Measurements from ENCODE around the gene HARBI1. TPM values are rescaled to one million over a fixed set of nuclear protein-coding genes. Genes with fewer than 3 reads are reported as not detected.
A peak's percentile ranks its signal among the peaks of the same experiment; 100 is the strongest.

Gene HARBI1
- total RNA-seq, 2 experiments from 2014 or later, result 6.3 to 6.6 TPM

DNA sequence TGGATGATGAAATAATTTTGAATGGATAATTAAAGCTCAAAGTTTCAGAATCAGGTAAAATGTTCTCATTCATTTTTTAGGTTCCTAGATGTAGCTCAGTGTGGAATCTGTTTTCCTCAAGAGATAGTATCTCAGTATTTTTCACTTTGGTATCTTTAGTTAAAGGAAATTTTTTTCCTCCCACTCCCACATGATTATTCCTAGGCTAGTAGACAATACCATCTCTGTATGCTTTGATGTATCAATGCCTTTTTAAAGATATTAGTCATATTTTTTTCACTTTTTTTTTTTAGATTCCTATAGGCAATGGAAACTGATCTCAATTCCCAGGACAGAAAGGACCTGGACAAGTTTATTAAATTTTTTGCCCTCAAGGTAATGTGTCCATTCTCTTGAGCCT is 27.0 kb upstream of the HARBI1 start:
- Mint-ChIP-seq H3K4me3 (no peak overlapping the region), H3K36me3 (ENCODE audit: low read depth) (peaks cover 34% of the 10 kb centered on the region), H3K4me1 (peaks cover 12% of the 10 kb centered on the region), H3K9me3 (peaks cover 8% of the 10 kb centered on the region), H3K27ac (no peak overlapping the region), H3K27me3 (no peaks in the 10 kb centered on the region)
- DNase-seq, result no peak
- ChIA-PET POLR2A (interaction anchor here (0.6 kb wide), 1 partner anchor 158 kb away, joined by 3 read pairs; no protein-coding TSS in a partner anchor), CTCF (interaction anchor here (0.8 to 1.4 kb wide), 4 partner anchors 26 to 249 kb away, joined by 3 to 4 read pairs (median 3); no protein-coding TSS in a partner anchor)

DNA sequence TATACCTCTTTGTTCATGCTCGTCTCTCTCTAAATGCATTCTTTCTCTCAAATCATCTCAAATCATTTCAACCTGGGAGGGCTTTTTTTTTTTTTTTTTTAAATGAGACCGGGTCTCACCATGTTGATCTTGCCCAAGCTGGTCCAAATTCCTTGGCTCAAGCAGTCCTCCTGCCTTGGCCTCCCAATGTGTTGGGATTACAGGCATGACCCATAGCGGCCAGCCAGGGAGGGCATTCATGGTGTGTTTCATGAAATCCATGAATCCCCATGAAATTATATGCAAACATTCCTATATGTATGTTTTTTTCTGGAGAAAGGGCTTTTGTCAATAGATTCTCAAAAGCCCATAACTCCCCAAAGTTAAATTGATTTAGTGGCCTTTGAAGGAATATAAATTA is 26.5 kb upstream of the HARBI1 start:
- Mint-ChIP-seq H3K4me3 (no peak overlapping the region), H3K36me3 (ENCODE audit: low read depth) (peaks cover 37% of the 10 kb centered on the region), H3K27me3 (no peaks in the 10 kb centered on the region), H3K4me1 (peaks cover 12% of the 10 kb centered on the region), H3K27ac (no peak overlapping the region), H3K9me3 (peaks cover 8% of the 10 kb centered on the region)
- ChIA-PET CTCF (interaction anchor here (1.0 to 1.1 kb wide), 3 partner anchors 10 to 250 kb away, joined by 3 to 4 read pairs (median 4); no protein-coding TSS in a partner anchor), POLR2A (interaction anchor here (0.6 kb wide), 1 partner anchor 158 kb away, joined by 3 read pairs; no protein-coding TSS in a partner anchor)
- no peak for DNase-seq

DNA sequence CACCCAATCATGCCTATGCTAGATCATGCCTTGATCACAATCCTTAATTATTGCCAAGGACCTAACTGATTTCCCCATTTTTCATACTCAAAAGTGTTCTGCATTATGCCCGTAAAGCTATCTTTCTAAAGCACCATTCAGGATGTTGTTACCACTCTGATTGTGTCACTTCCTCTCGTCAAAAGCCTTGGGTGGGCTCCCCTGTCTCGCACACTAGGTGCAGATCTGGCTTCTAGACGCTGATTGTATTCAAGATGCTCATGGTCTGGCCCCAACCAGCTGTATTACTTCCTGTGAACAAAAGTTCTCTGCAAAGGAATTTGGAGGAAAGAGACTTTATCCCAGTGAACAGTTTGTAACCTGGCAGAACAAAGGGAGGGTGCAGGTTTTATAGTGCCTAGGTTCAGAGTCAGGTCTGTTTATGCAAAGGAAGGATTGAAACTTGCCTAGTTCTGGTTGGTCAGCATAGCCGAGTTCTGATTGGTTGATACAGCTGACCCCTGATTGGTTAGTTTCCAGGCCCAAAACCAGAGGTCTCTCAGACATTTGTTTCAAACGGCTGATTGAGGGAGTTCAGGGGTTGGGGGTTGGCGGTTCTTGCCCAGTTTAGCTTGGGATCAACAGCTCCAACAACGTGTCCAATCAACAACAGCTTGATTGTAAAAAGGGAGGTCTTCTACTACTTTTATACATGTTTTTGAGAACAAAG is 25.8 kb upstream of the HARBI1 start:
- H3K27me3 Mint-ChIP-seq, result no peaks in the 10 kb centered on the region
- ChIA-PET POLR2A (interaction anchor here (0.6 kb wide), 1 partner anchor 896 kb away, joined by 4 read pairs; no protein-coding TSS in a partner anchor), CTCF (interaction anchor here (1.0 to 1.1 kb wide), 2 partner anchors 9 to 51 kb away, joined by 4 read pairs; no protein-coding TSS in a partner anchor)
- H3K4me1 Mint-ChIP-seq, result peaks cover 15% of the 10 kb centered on the region
- DNase-seq, result no peak
- H3K4me3 Mint-ChIP-seq, result no peak overlapping the region
- peaks cover 39% of the 10 kb centered on the region for H3K36me3 Mint-ChIP-seq (ENCODE audit: low read depth)
- H3K27ac Mint-ChIP-seq, result no peak overlapping the region
- H3K9me3 Mint-ChIP-seq, result peaks cover 9% of the 10 kb centered on the region

DNA sequence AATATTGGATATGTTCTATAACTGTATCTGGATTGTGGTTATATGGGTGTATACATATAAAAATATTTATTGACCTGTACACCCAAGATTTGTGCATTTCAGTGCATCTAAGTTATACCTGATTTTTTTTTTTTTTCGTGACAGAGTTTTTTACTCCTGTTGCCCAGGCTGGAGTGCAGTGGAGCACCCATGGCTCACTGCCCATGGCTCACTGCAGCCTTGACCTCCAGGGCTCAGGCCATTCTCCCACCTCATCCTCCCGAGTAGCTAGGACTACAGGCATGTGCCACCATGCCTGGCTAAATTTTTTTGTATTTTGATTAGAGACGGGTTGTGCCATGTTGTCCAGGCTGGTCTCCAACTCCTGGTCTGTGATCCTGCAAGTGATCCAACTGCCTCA is 24.6 kb upstream of the HARBI1 start:
- H3K36me3 Mint-ChIP-seq (ENCODE audit: low read depth), result peaks cover 42% of the 10 kb centered on the region
- no peak for DNase-seq
- peaks cover 15% of the 10 kb centered on the region for H3K4me1 Mint-ChIP-seq
- peaks cover 9% of the 10 kb centered on the region for H3K9me3 Mint-ChIP-seq
- no peaks in the 10 kb centered on the region for H3K27me3 Mint-ChIP-seq
- no peak overlapping the region for H3K4me3 Mint-ChIP-seq
- POLR2A ChIA-PET, result interaction anchor here (0.7 kb wide), 1 partner anchor 250 kb away, joined by 6 read pairs; the partner anchor contains the start of gene CHRM4
- CTCF ChIA-PET, result no interaction called here
- no peak overlapping the region for H3K27ac Mint-ChIP-seq

DNA sequence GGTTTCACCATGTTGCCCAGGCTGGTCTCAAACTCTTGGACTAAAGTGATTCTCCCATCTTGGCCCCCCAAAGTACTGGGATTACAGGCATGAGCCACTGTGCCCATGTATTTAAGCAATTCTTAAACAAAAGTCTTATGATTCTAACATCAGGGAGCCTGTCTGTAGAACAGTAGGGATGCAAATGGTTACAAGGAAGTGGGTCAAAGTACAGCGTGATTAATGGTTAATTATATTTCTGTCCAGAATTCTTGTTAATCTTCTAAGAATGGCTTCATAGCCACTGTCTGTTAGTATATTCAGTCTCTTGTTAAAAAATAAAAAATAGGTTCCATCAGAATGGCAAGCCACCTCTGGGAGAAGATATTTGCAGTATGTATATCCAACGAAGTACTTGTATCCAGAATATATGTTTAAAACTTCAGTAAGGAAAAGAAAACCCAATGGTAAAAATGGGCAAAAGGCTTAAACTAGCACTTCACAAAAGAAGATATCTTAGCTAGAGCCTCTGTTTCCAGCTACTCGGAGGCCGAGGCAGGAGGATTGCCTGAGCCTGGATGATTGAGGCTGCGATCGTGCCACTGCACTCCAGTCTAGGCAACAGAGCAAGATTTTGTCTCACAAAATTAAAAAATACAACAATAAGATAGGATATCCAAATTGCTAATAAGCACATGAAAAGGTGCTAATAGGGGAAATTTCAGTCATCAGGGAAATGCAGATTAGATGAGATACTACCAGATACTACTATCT is 23.2 kb upstream of the HARBI1 start:
- POLR2A ChIA-PET, result no interaction called here
- Mint-ChIP-seq H3K9me3 (peaks cover 9% of the 10 kb centered on the region), H3K36me3 (ENCODE audit: low read depth) (peaks cover 35% of the 10 kb centered on the region)

DNA sequence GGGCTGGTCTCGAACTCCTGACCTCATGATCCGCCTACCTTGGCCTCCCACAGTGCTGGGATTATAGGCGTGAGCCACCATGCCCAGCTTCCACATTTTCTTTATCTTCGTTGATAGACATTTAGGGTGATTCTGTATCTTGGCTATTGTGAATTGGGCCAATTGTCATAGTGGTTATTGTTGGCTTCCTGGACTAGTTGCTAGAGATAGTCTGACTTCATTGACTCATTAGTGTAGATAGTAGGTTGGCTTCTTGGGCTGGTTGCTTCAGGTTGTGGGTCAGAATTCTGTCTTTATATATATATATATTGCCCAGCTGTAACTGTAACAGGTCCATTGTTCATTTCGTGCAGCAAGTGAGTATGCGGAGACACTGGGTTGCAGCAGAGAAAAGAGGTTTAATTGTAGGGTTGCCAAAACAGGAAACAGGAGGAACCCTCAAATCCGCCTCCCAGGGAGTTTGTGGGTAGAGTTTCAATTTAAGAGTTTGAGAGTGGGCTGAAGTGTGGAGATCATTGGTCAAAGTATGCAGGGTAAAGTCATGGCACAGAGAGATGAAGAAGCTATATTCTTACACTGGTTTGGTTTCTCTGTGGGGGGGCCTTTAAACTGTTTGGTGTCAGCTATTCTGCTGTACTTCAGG is 22.3 kb upstream of the HARBI1 start:
- Mint-ChIP-seq H3K27me3 (no peaks in the 10 kb centered on the region), H3K36me3 (ENCODE audit: low read depth) (peaks cover 35% of the 10 kb centered on the region), H3K9me3 (peaks cover 9% of the 10 kb centered on the region), H3K27ac (peak overlapping the region; percentile 32), H3K4me3 (no peak overlapping the region), H3K4me1 (peaks cover 15% of the 10 kb centered on the region)
- ChIA-PET CTCF (interaction anchor here (0.6 to 1.3 kb wide), 2 partner anchors 11 to 35 kb away, joined by 3 read pairs; no protein-coding TSS in a partner anchor), POLR2A (no interaction called here)
- no peak for DNase-seq

More for the DNA sequence above, 23.2 kb upstream of the HARBI1 start:
- Mint-ChIP-seq H3K27me3 (no peaks in the 10 kb centered on the region), H3K4me1 (peaks cover 15% of the 10 kb centered on the region), H3K4me3 (no peak overlapping the region), H3K27ac (peak overlapping the region; percentile 13)
- CTCF ChIA-PET, result interaction anchor here (0.6 to 1.3 kb wide), 2 partner anchors 11 to 34 kb away, joined by 3 read pairs; no protein-coding TSS in a partner anchor
- DNase-seq, result no peak

DNA sequence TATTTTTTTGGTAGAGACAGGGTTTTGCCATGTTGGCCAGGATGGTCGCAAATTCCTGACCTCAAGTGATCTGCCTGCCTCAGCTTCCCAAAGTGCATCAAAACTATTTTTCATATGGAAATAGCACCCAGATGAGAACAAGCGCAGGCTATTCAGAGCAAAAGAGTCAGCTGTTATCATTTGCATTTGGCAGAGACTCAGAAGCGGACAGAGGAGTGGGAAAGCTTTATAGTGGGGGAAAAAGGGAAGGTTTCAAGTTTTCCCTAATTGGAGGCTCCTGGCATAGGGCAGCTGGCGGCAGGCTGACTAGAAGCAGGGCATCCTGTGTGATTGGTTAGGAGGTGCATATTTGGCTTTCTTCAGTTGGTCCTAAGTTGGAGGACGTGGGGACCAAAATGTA is 20.5 kb upstream of the HARBI1 start:
- ChIA-PET POLR2A (no interaction called here), CTCF (interaction anchor here (0.8 kb wide), 1 partner anchor 9 kb away, joined by 3 read pairs; no protein-coding TSS in a partner anchor)
- Mint-ChIP-seq H3K9me3 (peaks cover 8% of the 10 kb centered on the region), H3K4me3 (no peak overlapping the region), H3K4me1 (peaks cover 14% of the 10 kb centered on the region), H3K27me3 (no peaks in the 10 kb centered on the region), H3K36me3 (ENCODE audit: low read depth) (peaks cover 27% of the 10 kb centered on the region), H3K27ac (no peak overlapping the region)
- no peak for DNase-seq

DNA sequence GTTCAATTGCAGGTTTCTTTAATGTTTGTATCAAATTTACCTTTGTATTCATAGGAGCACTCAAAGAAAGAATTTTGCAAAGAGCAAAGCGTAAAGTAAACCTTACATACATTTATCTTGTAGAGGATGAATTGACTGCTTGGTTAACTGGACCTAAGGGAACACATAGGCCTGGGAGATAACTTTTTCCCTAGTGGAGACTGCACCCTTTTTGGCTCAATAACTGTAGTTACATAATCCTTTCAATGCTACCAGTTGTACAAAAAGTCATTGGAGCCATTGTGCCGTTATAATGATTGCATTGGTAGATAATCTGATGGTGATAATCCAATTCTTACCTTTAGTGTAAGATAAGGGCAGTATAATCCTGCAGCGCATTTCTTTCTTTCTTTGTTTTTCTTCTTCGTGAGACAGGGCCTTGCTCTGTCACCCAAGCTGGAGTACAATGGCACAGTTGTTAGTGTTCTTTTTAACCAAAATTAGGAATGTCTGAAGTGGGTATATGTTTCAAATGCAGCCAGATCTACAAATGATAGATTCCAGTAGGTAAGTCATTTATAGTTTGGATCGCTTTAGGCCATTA is 18.6 kb upstream of the HARBI1 start:
- POLR2A ChIA-PET, result no interaction called here
- peaks cover 25% of the 10 kb centered on the region for H3K36me3 Mint-ChIP-seq (ENCODE audit: low read depth)
- no peak for DNase-seq
- CTCF ChIA-PET, result no interaction called here
- peaks cover 6% of the 10 kb centered on the region for H3K9me3 Mint-ChIP-seq
- H3K4me3 Mint-ChIP-seq, result no peak overlapping the region
- no peaks in the 10 kb centered on the region for H3K27me3 Mint-ChIP-seq
- peaks cover 16% of the 10 kb centered on the region for H3K4me1 Mint-ChIP-seq
- no peak overlapping the region for H3K27ac Mint-ChIP-seq

DNA sequence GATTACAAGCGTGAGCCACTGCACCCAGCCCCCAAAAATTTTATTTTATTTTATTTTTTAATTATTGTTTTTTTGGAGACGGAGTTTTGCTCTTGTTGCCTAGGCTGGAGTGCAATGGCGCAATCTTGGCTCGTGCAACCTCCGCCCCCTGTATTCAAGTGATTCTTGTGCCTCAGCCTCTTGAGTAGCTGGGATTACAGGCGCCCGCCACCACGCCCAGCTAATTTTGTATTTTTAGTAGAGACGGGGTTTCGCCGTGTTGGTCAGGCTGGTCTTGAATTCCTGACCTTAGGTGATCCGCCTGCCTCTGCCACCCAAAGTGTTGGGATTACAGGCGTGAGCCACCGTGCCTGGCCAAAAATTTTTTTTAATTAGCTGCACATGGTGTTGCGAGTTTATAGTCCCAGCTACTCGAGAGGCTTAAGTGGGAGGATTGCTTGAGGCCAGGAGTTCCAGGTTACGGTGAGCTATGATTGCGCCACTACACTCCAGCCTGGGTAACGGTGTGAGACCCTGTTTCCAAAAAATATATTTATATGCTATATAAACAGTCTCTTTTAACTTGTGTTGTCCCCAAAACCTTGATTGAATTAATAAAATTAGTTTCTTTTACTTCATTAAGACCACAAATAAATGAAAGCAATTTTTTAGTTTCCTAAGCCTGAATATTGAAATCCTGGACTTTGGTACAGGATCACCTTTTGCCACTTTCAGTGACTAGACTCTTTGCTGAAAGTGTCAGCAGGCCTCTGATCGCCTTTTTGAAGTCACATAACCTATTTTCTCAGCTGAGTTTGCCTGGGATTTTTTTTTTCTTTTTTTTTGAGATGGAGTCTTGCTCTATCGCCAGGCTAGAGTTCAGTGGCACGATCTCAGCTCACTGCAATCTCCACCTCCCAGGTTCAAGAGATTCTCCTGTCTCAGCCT is 16.5 kb upstream of the HARBI1 start:
- no peak overlapping the region for H3K27ac Mint-ChIP-seq
- no peak overlapping the region for H3K4me3 Mint-ChIP-seq
- H3K9me3 Mint-ChIP-seq, result peaks cover 2% of the 10 kb centered on the region
- no peak for DNase-seq
- ChIA-PET CTCF (interaction anchor here (0.6 to 2.1 kb wide), 5 partner anchors 9 to 967 kb away, joined by 3 to 8 read pairs (median 4); partner anchors contain the start of genes ATG13 and HARBI1), POLR2A (no interaction called here)
- peaks cover 12% of the 10 kb centered on the region for H3K4me1 Mint-ChIP-seq
- H3K27me3 Mint-ChIP-seq, result no peaks in the 10 kb centered on the region
- peaks cover 17% of the 10 kb centered on the region for H3K36me3 Mint-ChIP-seq (ENCODE audit: low read depth)

DNA sequence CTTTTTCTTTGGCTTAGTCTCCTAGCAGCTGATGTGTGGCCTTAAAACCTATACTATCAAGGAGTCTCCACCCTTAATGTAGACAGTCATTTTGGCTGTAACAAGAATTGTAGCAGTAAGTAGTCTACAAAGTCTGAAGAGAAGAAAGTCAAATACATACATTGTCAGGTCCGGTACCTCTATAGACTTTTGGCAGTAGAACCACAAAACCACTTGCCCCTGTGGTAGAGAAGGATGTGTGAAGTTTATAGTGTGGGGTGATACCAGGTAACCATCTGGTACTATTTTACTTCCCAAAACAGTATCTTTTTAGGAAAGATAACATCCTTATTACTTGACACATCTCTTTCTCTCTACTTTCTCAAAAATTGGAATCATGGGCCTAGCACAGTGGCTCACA is 15.5 kb upstream of the HARBI1 start:
- H3K36me3 Mint-ChIP-seq (ENCODE audit: low read depth), result peaks cover 13% of the 10 kb centered on the region
- no peaks in the 10 kb centered on the region for H3K9me3 Mint-ChIP-seq
- H3K4me1 Mint-ChIP-seq, result peaks cover 10% of the 10 kb centered on the region
- no peak for DNase-seq
- H3K4me3 Mint-ChIP-seq, result no peak overlapping the region
- H3K27ac Mint-ChIP-seq, result no peak overlapping the region
- ChIA-PET CTCF (interaction anchor here (2.0 kb wide), 1 partner anchor 16 kb away, joined by 8 read pairs; the partner anchor contains the start of genes ATG13 and HARBI1), POLR2A (no interaction called here)
- H3K27me3 Mint-ChIP-seq, result no peaks in the 10 kb centered on the region

DNA sequence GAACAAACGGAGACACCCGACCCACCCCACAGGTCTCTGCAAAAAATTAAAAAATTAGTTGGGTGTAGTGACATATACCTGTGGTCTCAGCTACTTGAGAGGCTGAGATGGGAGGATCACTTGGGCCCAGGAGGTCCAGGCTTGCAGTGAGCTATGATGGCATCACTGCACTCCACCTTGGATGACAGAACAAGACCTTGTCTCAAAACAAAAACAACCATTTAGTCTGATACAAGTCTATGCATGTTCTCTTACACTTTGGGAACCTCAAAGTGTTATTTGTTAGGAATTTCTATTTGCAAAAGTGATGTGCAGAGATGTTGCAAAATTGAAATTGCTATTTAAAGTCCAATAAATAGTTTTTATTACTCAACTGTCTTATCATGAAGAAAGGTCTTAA is 14.6 kb upstream of the HARBI1 start:
- peaks cover 10% of the 10 kb centered on the region for H3K4me1 Mint-ChIP-seq
- no peaks in the 10 kb centered on the region for H3K27me3 Mint-ChIP-seq
- H3K27ac Mint-ChIP-seq, result no peak overlapping the region
- CTCF ChIA-PET, result interaction anchor here (0.6 to 2.0 kb wide), 2 partner anchors 13 to 15 kb away, joined by 3 to 8 read pairs; partner anchors contain the start of genes ATG13 and HARBI1
- no peak for DNase-seq
- H3K36me3 Mint-ChIP-seq (ENCODE audit: low read depth), result peaks cover 13% of the 10 kb centered on the region
- H3K4me3 Mint-ChIP-seq, result no peak overlapping the region
- no peaks in the 10 kb centered on the region for H3K9me3 Mint-ChIP-seq
- POLR2A ChIA-PET, result no interaction called here
